Activated CD4-positive, alpha-beta T cell treated with anti-CD3 and anti-CD28 coated beads for 36 hours (primary cell): Measurements from ENCODE around the gene INTS12. TPM values are rescaled to one million over a fixed set of nuclear protein-coding genes. Genes with fewer than 3 reads are reported as not detected.

Source experiments
- ATAC-seq: fragments of 200-7000 bp; cut with Tn5 transposase; one replicate; pipeline ENCODE4 v1.10.0; 2021; ENCODE audit warnings: mild to moderate bottlenecking, moderate library complexity
- CTCF ChIA-PET: fragments of 350-600 bp; sonication (Branson Sonifier 250); formaldehyde crosslinking; loops from one replicate; lab custom pipeline; 2021; ENCODE audit warnings: antibody characterized with exemption; lab: Charles Lee
- POLR2A ChIA-PET: fragments of 350-600 bp; sonication (Branson Sonifier 250); formaldehyde crosslinking; loops from one replicate; lab custom pipeline; 2021; ENCODE audit warnings: antibody characterized with exemption, inconsistent platforms; lab: Charles Lee
- DNase-seq: peaks from one replicate; pipeline ENCODE4 v3.0.0-alpha.2; 2020
- H3K27ac Mint-ChIP-seq: one replicate; pipeline ENCODE4 v1.8.0; 2021; ENCODE audit warnings: mixed read lengths
- H3K27me3 Mint-ChIP-seq: one replicate; pipeline ENCODE4 v1.8.0; 2021; ENCODE audit warnings: mixed read lengths
- H3K36me3 Mint-ChIP-seq: one replicate; pipeline ENCODE4 v1.8.0; 2021; ENCODE audit warnings: low read depth, mixed read lengths
- H3K4me1 Mint-ChIP-seq: one replicate; pipeline ENCODE4 v1.8.0; 2021; ENCODE audit warnings: mixed read lengths
- H3K4me3 Mint-ChIP-seq: one replicate; pipeline ENCODE4 v1.8.0; 2021; ENCODE audit warnings: mild to moderate bottlenecking, moderate library complexity, mixed read lengths
- H3K9me3 Mint-ChIP-seq: one replicate; pipeline ENCODE4 v1.8.0; 2021; ENCODE audit warnings: low read depth, mixed read lengths
- intact Hi-C, 2 experiments: fragments of 100-400 bp; cut with DNase I in 1 of 2; cut with micrococcal nuclease in 1 of 2; formaldehyde crosslinking; loops; one replicate each; pipeline versions ENCODE4 v1.14.2 to v1.15.1; 2022 to 2024; cut with DNase I, micrococcal nuclease
- total RNA-seq, 2 experiments: library from RNA; stranded (reverse); gene quantifications; one replicate each; pipeline ENCODE4 v1.2.3, GENCODE V29; 2021

INTS12 gene
- total RNA-seq, 2 experiments from 2014 or later = 20.2 to 28.4 TPM

GRCh38 chr4:105679186-105679585 is 29.3 kb downstream of the INTS12 start:
- Mint-ChIP-seq H3K4me3 (no peak overlapping the region), H3K27me3 (no peaks in the 10 kb centered on the region), H3K27ac (no peak overlapping the region), H3K36me3 (peaks cover 10% of the 10 kb centered on the region), H3K9me3 (no peaks in the 10 kb centered on the region), H3K4me1 (no peaks in the 10 kb centered on the region)
- ATAC-seq = no peak
- DNase-seq = no peak
- CTCF ChIA-PET = interaction anchor here (0.8 to 1.1 kb wide), 2 partner anchors 48 to 748 kb away, joined by 3 read pairs; no protein-coding TSS in a partner anchor
- POLR2A ChIA-PET = no interaction called here
- intact Hi-C loops = no loop called here

- ChIA-PET CTCF (no interaction called here), POLR2A (no interaction called here)
- H3K36me3 Mint-ChIP-seq = peaks cover 5% of the 10 kb centered on the region
- ATAC-seq = no peak
- peaks cover 2% of the 10 kb centered on the region for H3K27me3 Mint-ChIP-seq
- H3K4me3 Mint-ChIP-seq = no peak overlapping the region
- DNase-seq = no peak
- H3K4me1 Mint-ChIP-seq = no peaks in the 10 kb centered on the region
- H3K27ac Mint-ChIP-seq = no peak overlapping the region
- no peaks in the 10 kb centered on the region for H3K9me3 Mint-ChIP-seq
- intact Hi-C loops = no loop called here
Measured at GRCh38 chr4:105677709-105678108, 30.8 kb downstream of the INTS12 start.

GRCh38 chr4:105674011-105674410 is 34.5 kb downstream of the INTS12 start:
- CTCF ChIA-PET = no interaction called here
- no peak overlapping the region for H3K27ac Mint-ChIP-seq

GRCh38 chr4:105671301-105671700 is 37.2 kb downstream of the INTS12 start:
- POLR2A ChIA-PET = no interaction called here
- DNase-seq = no peak
- Mint-ChIP-seq H3K4me1 (no peaks in the 10 kb centered on the region), H3K9me3 (no peaks in the 10 kb centered on the region), H3K27me3 (peaks cover 4% of the 10 kb centered on the region), H3K4me3 (no peak overlapping the region), H3K36me3 (no peaks in the 10 kb centered on the region), H3K27ac (no peak overlapping the region)
- ATAC-seq = no peak
- CTCF ChIA-PET = no interaction called here
- intact Hi-C loops = no loop called here

More at GRCh38 chr4:105674011-105674410, 34.5 kb downstream of the INTS12 start:
- no peak for ATAC-seq
- DNase-seq = no peak
- no peaks in the 10 kb centered on the region for H3K9me3 Mint-ChIP-seq
- POLR2A ChIA-PET = no interaction called here
- no peaks in the 10 kb centered on the region for H3K36me3 Mint-ChIP-seq
- no peaks in the 10 kb centered on the region for H3K4me1 Mint-ChIP-seq
- H3K27me3 Mint-ChIP-seq = peaks cover 2% of the 10 kb centered on the region
- intact Hi-C loops = no loop called here
- H3K4me3 Mint-ChIP-seq = no peak overlapping the region

GRCh38 chr4:105670684-105671083 is 37.8 kb downstream of the INTS12 start:
- intact Hi-C loops = no loop called here
- no peaks in the 10 kb centered on the region for H3K36me3 Mint-ChIP-seq
- POLR2A ChIA-PET = no interaction called here
- H3K27me3 Mint-ChIP-seq = peaks cover 6% of the 10 kb centered on the region
- no peak overlapping the region for H3K27ac Mint-ChIP-seq
- H3K4me1 Mint-ChIP-seq = no peaks in the 10 kb centered on the region
- ATAC-seq (no peak), DNase-seq (no peak)
- no peak overlapping the region for H3K4me3 Mint-ChIP-seq
- no peaks in the 10 kb centered on the region for H3K9me3 Mint-ChIP-seq
- CTCF ChIA-PET = interaction anchor here (0.6 kb wide), 1 partner anchor 56 kb away, joined by 4 read pairs; no protein-coding TSS in a partner anchor

- H3K27ac Mint-ChIP-seq = no peak overlapping the region
- H3K27me3 Mint-ChIP-seq = peaks cover 14% of the 10 kb centered on the region
- DNase-seq = no peak
- ChIA-PET POLR2A (no interaction called here), CTCF (interaction anchor here (1.0 to 1.4 kb wide), 3 partner anchors 11 to 792 kb away, joined by 3 read pairs; no protein-coding TSS in a partner anchor)
- no peak for ATAC-seq
- H3K4me3 Mint-ChIP-seq = no peak overlapping the region
- no peaks in the 10 kb centered on the region for H3K4me1 Mint-ChIP-seq
- intact Hi-C loops = no loop called here
- no peaks in the 10 kb centered on the region for H3K36me3 Mint-ChIP-seq
- no peaks in the 10 kb centered on the region for H3K9me3 Mint-ChIP-seq
Measured at GRCh38 chr4:105666693-105667092, 41.8 kb downstream of the INTS12 start.

- Mint-ChIP-seq H3K27me3 (peaks cover 17% of the 10 kb centered on the region), H3K4me3 (no peak overlapping the region), H3K9me3 (no peaks in the 10 kb centered on the region), H3K36me3 (no peaks in the 10 kb centered on the region), H3K27ac (no peak overlapping the region), H3K4me1 (no peaks in the 10 kb centered on the region)
- ATAC-seq = no peak
- intact Hi-C loops = no loop called here
- ChIA-PET POLR2A (no interaction called here), CTCF (interaction anchor here (1.0 kb wide), 1 partner anchor 13 kb away, joined by 3 read pairs; no protein-coding TSS in a partner anchor)
- no peak for DNase-seq
Measured at GRCh38 chr4:105662935-105663675, 45.4 kb downstream of the INTS12 start.

- CTCF ChIA-PET = no interaction called here
Measured at GRCh38 chr4:105661028-105661427, 47.5 kb downstream of the INTS12 start.

GRCh38 chr4:105659190-105659589 is 49.3 kb downstream of the INTS12 start:
- ATAC-seq = no peak
- no peak for DNase-seq
- no peak overlapping the region for H3K4me3 Mint-ChIP-seq
- ChIA-PET CTCF (interaction anchor here (1.6 kb wide), 1 partner anchor 9 kb away, joined by 4 read pairs; no protein-coding TSS in a partner anchor), POLR2A (no interaction called here)
- no peaks in the 10 kb centered on the region for H3K9me3 Mint-ChIP-seq
- H3K27ac Mint-ChIP-seq = no peak overlapping the region
- H3K27me3 Mint-ChIP-seq = peaks cover 9% of the 10 kb centered on the region
- no peaks in the 10 kb centered on the region for H3K36me3 Mint-ChIP-seq
- no peaks in the 10 kb centered on the region for H3K4me1 Mint-ChIP-seq
- intact Hi-C loops = no loop called here

More at GRCh38 chr4:105661028-105661427, 47.5 kb downstream of the INTS12 start:
- no peaks in the 10 kb centered on the region for H3K4me1 Mint-ChIP-seq
- no peak overlapping the region for H3K27ac Mint-ChIP-seq
- H3K9me3 Mint-ChIP-seq = no peaks in the 10 kb centered on the region
- no peak overlapping the region for H3K4me3 Mint-ChIP-seq
- intact Hi-C loops = no loop called here
- H3K36me3 Mint-ChIP-seq = no peaks in the 10 kb centered on the region
- DNase-seq (no peak), ATAC-seq (no peak)
- POLR2A ChIA-PET = interaction anchor here (0.7 kb wide), 1 partner anchor 975 kb away, joined by 5 read pairs; no protein-coding TSS in a partner anchor
- peaks cover 14% of the 10 kb centered on the region for H3K27me3 Mint-ChIP-seq

GRCh38 chr4:105657117-105657765 is 51.2 kb downstream of the INTS12 start:
- Mint-ChIP-seq H3K36me3 (no peaks in the 10 kb centered on the region), H3K27ac (no peak overlapping the region), H3K4me3 (no peak overlapping the region), H3K9me3 (no peaks in the 10 kb centered on the region), H3K4me1 (no peaks in the 10 kb centered on the region), H3K27me3 (peaks cover 9% of the 10 kb centered on the region)
- ChIA-PET CTCF (interaction anchor here (0.5 to 0.6 kb wide), 3 partner anchors 24 to 154 kb away, joined by 3 read pairs; no protein-coding TSS in a partner anchor), POLR2A (no interaction called here)
- DNase-seq (no peak), ATAC-seq (no peak)
- intact Hi-C loops = no loop called here

GRCh38 chr4:105652286-105652888 is 56.1 kb downstream of the INTS12 start:
- POLR2A ChIA-PET = no interaction called here
- Mint-ChIP-seq H3K27me3 (peaks cover 21% of the 10 kb centered on the region), H3K4me1 (no peaks in the 10 kb centered on the region), H3K9me3 (no peaks in the 10 kb centered on the region), H3K27ac (no peak overlapping the region), H3K36me3 (no peaks in the 10 kb centered on the region), H3K4me3 (no peak overlapping the region)
- CTCF ChIA-PET = no interaction called here
- DNase-seq (no peak), ATAC-seq (no peak)
- intact Hi-C loops = no loop called here
